Activated naive CD4-positive, alpha-beta T cell treated with anti-CD3 and anti-CD28 coated beads, Interleukin-2, amount 50 U/mL, for 72 hours (primary cell): ENCODE data around the gene RACK1. TPM values are rescaled to one million over a fixed set of nuclear protein-coding genes. Genes with fewer than 3 reads are reported as not detected.
"Not testable (repeated sequence)": the region's sequence is repeated elsewhere in the genome, so short reads cannot be mapped to it uniquely, and the experiment has no call there.

Experiments
- ATAC-seq, 2 donors: fragments of 150-1000 bp; cut with Tn5 transposase; 2 replicates each; pipeline ENCODE4 v1.10.0; 2021; ENCODE audit warnings: mild to moderate bottlenecking in 2 of 2, moderate library complexity in 2 of 2
- DNase-seq, 2 donors: peaks; one replicate each; pipeline ENCODE4 v3.0.0; 2021 to 2022; ENCODE audit warnings: low spot score in 2 of 2
- H3K27ac Mint-ChIP-seq, 2 donors: one replicate each; pipeline ENCODE4 v1.8.0; 2022; ENCODE audit warnings: mild to moderate bottlenecking in 2 of 2, mixed read lengths in 2 of 2
- H3K36me3 Mint-ChIP-seq, 2 donors: one replicate each; pipeline ENCODE4 v1.8.0; 2022; ENCODE audit warnings: mixed read lengths in 2 of 2
- H3K9me3 Mint-ChIP-seq, 2 donors: one replicate each; pipeline ENCODE4 v1.8.0; 2022; ENCODE audit warnings: mixed read lengths in 2 of 2
- total RNA-seq, 2 donors: library from RNA; stranded (reverse); gene quantifications; one replicate each; pipeline ENCODE4 v1.2.3, GENCODE V29; 2022

The RACK1 gene
- total RNA-seq, 2 donors from 2014 or later = 2,392 to 2,665 TPM

- H3K27ac Mint-ChIP-seq = peak overlapping the region; percentile 98 to 99
- ATAC-seq (peak; percentile 8 to 23), DNase-seq (peak in 1 of 2 donors; percentile 71)
- H3K36me3 Mint-ChIP-seq = peaks cover 15 to 16% of the 10 kb centered on the region in 2 donors
- H3K9me3 Mint-ChIP-seq = no peaks in the 10 kb centered on the region
These were observed 19.8 kb downstream of the RACK1 start for GRCh38 chr5:181223729-181224389.

GRCh38 chr5:181223058-181223728 is 20.5 kb downstream of the RACK1 start, which contains the start of gene TRIM41:
TRIM41 (plus strand) TSS chr5:181223281; CDS start chr5:181224000, 719 bp downstream.
- Mint-ChIP-seq H3K27ac (peak within 1 kb of the TSS; percentile 98 to 99), H3K9me3 (no peaks in the 10 kb centered on the region), H3K36me3 (peaks cover 15 to 16% of the 10 kb centered on the region in 2 donors)
- ATAC-seq (peak; percentile 65 to 72), DNase-seq (peak; percentile 95 to 96)

- peak overlapping the region; percentile 98 to 99 for H3K27ac Mint-ChIP-seq
- H3K9me3 Mint-ChIP-seq = no peaks in the 10 kb centered on the region
- no peak for DNase-seq
- peak in 1 of 2 donors; percentile 7 for ATAC-seq
- peaks cover 15 to 16% of the 10 kb centered on the region in 2 donors for H3K36me3 Mint-ChIP-seq
These were observed 21.1 kb downstream of the RACK1 start for GRCh38 chr5:181222630-181223057.

DNA sequence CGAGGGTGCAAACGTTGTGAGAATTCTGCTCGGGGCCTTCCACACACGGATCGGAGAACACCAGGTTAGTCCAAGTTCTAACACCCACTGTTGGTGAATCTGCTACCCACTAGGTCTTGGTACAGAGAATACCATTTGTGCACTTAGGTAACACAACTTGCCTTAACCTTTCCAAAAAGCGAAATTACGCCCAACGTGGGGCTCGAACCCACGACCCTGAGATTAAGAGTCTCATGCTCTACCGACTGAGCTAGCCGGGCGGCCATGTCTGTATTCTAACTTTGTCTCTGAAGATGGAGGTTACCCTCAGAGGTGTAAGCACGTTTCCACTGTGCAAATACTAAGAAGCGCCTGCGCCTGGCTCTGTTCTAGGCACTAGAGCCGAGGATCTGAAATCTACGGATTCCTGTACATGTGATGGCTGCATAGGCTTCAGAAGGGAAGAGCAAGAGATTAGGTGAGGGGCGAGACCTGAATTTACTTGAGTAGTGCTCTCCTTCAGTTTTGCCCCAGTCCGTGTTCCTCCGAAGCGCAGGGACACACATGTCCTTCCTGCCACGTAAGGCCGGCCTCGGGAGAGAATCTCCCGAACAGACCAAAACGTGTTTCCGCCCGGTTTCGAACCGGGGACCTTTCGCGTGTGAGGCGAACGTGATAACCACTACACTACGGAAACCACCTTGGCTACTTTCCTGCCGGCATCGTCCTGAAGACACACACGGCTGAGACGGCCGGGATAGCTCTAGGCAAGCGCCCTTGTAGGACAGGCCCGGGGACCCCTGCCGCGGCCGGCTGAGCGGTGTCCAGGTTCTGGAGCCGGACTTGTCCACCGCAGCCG is 21.7 kb downstream of the RACK1 start:
- ATAC-seq = peak; percentile 41 to 51

GRCh38 chr5:181221105-181221791 is 22.5 kb downstream of the RACK1 start:
- peak; percentile 40 to 70 for DNase-seq
- peak in 1 of 2 donors; percentile 0 for ATAC-seq
- peak overlapping the region; percentile 98 to 99 for H3K27ac Mint-ChIP-seq
- no peaks in the 10 kb centered on the region for H3K9me3 Mint-ChIP-seq
- H3K36me3 Mint-ChIP-seq = peaks cover 15 to 16% of the 10 kb centered on the region in 2 donors

More for the DNA sequence above, 21.7 kb downstream of the RACK1 start:
- peak overlapping the region; percentile 98 to 99 for H3K27ac Mint-ChIP-seq
- no peaks in the 10 kb centered on the region for H3K9me3 Mint-ChIP-seq
- H3K36me3 Mint-ChIP-seq = peaks cover 15 to 16% of the 10 kb centered on the region in 2 donors
- peak; percentile 96 to 97 for DNase-seq

DNA sequence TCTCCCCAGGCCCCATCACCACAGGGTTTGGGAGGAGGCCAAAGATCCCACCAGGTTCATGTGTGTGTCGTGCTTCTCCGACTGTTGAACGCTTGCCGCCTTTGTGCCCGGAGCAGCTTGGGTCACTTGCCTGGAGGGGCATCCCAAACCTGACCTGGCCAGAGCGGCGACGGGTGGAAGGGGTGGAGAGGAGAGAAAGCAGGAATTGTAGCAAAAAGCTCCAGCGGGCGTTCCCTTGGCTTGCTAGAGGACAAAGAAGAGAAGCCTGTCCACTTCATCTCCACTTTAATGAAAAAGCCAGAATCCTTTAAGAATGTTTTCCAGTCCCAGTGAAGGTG is 23.6 kb downstream of the RACK1 start:
- DNase-seq (no peak), ATAC-seq (no peak)
- peaks cover 15 to 16% of the 10 kb centered on the region in 2 donors for H3K36me3 Mint-ChIP-seq
- peak overlapping the region in 1 of 2 donors; percentile 80 for H3K27ac Mint-ChIP-seq
- no peaks in the 10 kb centered on the region for H3K9me3 Mint-ChIP-seq

- H3K36me3 Mint-ChIP-seq = peaks cover 13 to 14% of the 10 kb centered on the region in 2 donors
- no peak for ATAC-seq
These were observed 24.2 kb downstream of the RACK1 start for GRCh38 chr5:181219262-181220177.

GRCh38 chr5:181218795-181219124 is 24.9 kb downstream of the RACK1 start:
- ATAC-seq (no peak), DNase-seq (no peak)
- Mint-ChIP-seq H3K9me3 (no peaks in the 10 kb centered on the region), H3K27ac (peak overlapping the region; percentile 95 to 97), H3K36me3 (peaks cover 5 to 7% of the 10 kb centered on the region in 2 donors)

More at GRCh38 chr5:181219262-181220177, 24.2 kb downstream of the RACK1 start:
- H3K27ac Mint-ChIP-seq = peak overlapping the region in 1 of 2 donors; percentile 80
- H3K9me3 Mint-ChIP-seq = no peaks in the 10 kb centered on the region
- DNase-seq = no peak

GRCh38 chr5:181217803-181218062 is 26.0 kb downstream of the RACK1 start:
- DNase-seq (peak in 1 of 2 donors; percentile 68), ATAC-seq (peak; percentile 13 to 21)
- no peaks in the 10 kb centered on the region for H3K36me3 Mint-ChIP-seq
- H3K9me3 Mint-ChIP-seq = no peaks in the 10 kb centered on the region
- H3K27ac Mint-ChIP-seq = peak overlapping the region; percentile 95 to 97

DNA sequence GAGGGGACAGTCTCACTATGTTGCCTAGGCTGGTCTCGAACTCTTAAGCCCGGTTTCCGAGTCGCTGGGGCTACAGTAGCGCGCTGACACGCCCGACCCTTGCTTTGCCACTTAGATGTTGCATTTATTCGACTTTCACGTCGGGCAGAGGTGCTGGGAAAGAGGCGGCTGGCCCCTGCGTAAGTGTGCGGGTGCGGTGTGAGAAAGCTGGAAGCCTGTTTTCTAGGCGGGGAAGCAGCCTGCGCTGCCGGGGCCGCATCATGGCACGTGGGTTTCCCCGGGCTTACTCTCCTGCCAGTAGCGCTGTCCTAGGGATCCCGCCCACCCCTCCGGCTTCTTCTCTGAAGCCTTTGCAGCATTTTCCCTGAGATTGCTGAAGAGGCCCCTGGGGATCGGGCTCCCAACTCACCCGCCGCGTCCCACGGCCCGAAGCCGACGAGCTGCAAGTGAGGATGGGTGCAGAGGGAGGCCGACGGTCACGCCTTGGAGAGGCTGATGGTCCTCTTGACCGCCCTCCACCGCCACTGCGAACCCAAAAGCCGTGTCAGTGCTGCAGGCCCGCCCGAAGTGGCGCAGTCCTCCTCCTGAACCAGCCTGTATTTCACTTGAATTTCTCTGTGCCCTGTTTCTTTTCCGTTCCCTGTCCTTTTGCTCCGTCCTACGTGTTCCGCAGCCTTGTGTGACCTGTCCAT is 26.4 kb downstream of the RACK1 start:
- H3K27ac Mint-ChIP-seq = peak overlapping the region; percentile 95 to 97
- no peaks in the 10 kb centered on the region for H3K36me3 Mint-ChIP-seq
- ATAC-seq (peak; percentile 23 to 30), DNase-seq (peak; percentile 62 to 68)
- no peaks in the 10 kb centered on the region for H3K9me3 Mint-ChIP-seq

DNA sequence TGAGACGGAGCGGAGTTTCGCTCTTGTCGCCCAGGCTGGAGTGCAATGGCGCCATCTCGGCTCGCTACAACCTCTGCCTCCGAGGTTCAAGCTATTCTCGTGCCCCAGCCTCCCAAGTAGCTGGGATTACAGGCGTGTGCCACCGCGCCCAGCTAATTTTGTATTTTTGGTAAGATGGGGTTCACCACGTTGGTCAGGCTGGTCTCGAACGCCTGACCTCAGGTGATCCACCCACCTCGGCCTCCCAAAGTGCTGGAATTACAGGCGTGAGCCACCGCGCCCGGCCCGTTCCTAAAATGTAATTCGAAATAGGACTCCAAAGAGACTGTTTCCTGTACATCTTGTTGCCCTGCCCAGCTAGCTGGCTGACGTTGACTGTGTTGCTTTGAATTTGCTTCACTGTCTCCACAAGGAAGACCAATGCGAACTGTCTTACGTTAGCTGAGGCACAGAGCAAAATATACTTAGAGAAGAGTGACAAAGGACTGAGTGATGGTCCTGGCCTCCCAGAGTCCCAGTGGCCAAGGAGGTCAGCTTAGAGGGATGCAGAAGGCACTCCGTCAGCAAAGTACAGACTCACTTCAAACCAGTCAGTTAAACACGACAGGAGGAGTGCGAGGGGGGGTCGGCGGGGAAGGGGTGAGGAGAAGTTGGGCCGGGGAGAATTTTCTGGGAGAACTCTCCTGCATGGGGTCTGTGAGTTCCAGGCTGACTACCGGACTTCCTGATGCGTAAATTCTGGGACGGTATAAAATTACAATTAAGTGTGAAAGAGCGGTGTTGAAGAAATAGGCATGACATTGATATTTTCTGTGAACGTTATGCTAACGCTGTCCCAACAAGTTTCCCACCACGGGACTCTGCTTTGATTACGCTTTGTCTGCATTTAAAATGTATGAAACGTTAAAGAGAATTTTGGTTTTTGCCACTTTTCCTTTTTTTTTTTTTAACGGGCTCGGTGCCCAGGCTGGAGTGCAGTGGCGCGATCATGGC is 27.4 kb downstream of the RACK1 start:
- peak; percentile 58 to 69 for DNase-seq
- peak; percentile 51 to 62 for ATAC-seq
- Mint-ChIP-seq H3K36me3 (no peaks in the 10 kb centered on the region), H3K27ac (peak overlapping the region; percentile 66 to 92), H3K9me3 (no peaks in the 10 kb centered on the region)

DNA sequence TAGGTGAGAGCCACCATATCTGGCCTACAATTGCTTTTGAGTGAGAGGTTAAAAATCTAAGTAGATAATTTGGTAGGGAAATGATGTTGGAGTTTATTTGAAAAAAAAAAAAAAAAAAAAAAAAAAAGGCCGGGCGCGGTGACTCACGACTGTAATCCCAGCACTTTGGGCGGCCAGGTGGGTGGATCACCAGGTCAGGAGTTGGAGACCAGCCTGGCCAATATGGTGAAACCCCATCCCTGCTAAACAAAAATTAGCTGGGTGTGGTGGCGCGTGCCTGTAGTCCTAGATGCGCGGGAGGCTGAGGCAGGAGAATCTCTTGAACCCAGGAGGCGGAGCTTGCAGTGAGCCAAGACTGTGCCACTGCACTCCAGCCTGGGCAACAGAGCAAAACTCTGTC is 29.5 kb downstream of the RACK1 start:
- ATAC-seq, H3K9me3 Mint-ChIP-seq, H3K36me3 Mint-ChIP-seq, H3K27ac Mint-ChIP-seq, DNase-seq: not testable (repeated sequence)

DNA sequence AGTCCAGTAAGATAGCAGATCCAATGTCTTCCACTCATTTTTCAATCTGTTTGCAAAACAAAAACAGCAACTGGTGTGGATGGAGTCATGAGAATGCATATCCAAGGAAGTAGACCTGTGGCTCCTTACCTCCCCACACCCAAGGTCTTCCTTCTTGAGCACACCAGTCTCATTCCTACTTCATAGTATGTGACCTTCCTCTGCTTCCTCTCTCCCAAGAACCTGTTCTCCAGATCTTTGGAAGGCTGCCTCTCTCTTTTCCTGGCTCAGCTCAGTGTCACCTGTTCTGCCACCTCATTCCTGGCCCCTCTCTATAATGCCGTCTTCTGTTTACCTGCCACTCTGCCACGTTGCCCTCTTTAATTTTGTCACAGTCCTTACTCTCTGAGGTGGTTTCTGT is 30.8 kb downstream of the RACK1 start:
- no peak overlapping the region for H3K27ac Mint-ChIP-seq
- no peaks in the 10 kb centered on the region for H3K9me3 Mint-ChIP-seq
- no peaks in the 10 kb centered on the region for H3K36me3 Mint-ChIP-seq
- DNase-seq (no peak), ATAC-seq (no peak)

GRCh38 chr5:181212080-181212479 is 31.6 kb downstream of the RACK1 start:
- DNase-seq = no peak
- Mint-ChIP-seq H3K36me3 (no peaks in the 10 kb centered on the region), H3K9me3 (no peaks in the 10 kb centered on the region), H3K27ac (no peak overlapping the region)
- ATAC-seq = no peak
